Neuronal stem cell (in vitro differentiated cells): ENCODE results near the gene RBM6.
"Not testable (repeated sequence)": the region's sequence is repeated elsewhere in the genome, so short reads cannot be mapped to it uniquely, and the experiment has no call there.

ENCODE experiments used
- DNase-seq: peaks from one replicate; pipeline ENCODE4 v3.0.0-alpha.2; 2013; ENCODE audit warnings: low spot score
- H2AFZ ChIP-seq: one replicate; pipeline ENCODE4 v1.6.1; 2013; ENCODE audit warnings: mild to moderate bottlenecking, low read length, inconsistent platforms
- H2AK5ac ChIP-seq: 2 replicates; pipeline ENCODE4 v1.6.1; 2013; ENCODE audit warnings: low read depth, mild to moderate bottlenecking, inconsistent platforms, low read length, moderate library complexity, mixed read lengths
- H2BK120ac ChIP-seq: 2 replicates; pipeline ENCODE4 v1.6.1; 2013; ENCODE audit warnings: low read depth, mild to moderate bottlenecking, inconsistent platforms, low read length, moderate library complexity, mixed read lengths
- H2BK12ac ChIP-seq: one replicate; pipeline ENCODE4 v1.6.1; 2013; ENCODE audit warnings: low read length, inconsistent platforms
- H2BK15ac ChIP-seq: 2 replicates; pipeline ENCODE4 v1.6.1; 2013; ENCODE audit warnings: mild to moderate bottlenecking, low read length, inconsistent platforms, mixed read lengths
- H2BK5ac ChIP-seq: one replicate; pipeline ENCODE4 v1.6.1; 2013; ENCODE audit warnings: inconsistent platforms, mild to moderate bottlenecking, low read length, moderate library complexity
- H3K14ac ChIP-seq: one replicate; pipeline ENCODE4 v1.6.1; 2013; ENCODE audit warnings: low read length, inconsistent platforms
- H3K18ac ChIP-seq: 2 replicates; pipeline ENCODE4 v1.6.1; 2013; ENCODE audit warnings: low read length, inconsistent platforms
- H3K23ac ChIP-seq: 2 replicates; pipeline ENCODE4 v1.6.1; 2013; ENCODE audit warnings: low read depth, mild to moderate bottlenecking, mixed read lengths, low read length, inconsistent platforms; ENCODE audit not compliant: poor library complexity
- H3K27ac ChIP-seq: replicated peaks from 3 replicates; pipeline ENCODE4 v1.5.1; 2013; ENCODE audit warnings: low read length, inconsistent platforms
- H3K27me3 ChIP-seq, 3 experiments: 2 replicates each; pipeline ENCODE4 v1.6.1; 2013; ENCODE audit warnings: low read length in 3 of 3, mild to moderate bottlenecking in 2 of 3, inconsistent platforms in 1 of 3, low read depth in 1 of 3, mixed read lengths in 1 of 3, moderate library complexity in 1 of 3; ENCODE audit not compliant: control insufficient read depth in 3 of 3, insufficient read depth in 3 of 3
- H3K36me3 ChIP-seq, 2 donors: replicated peaks in 1 of 2; 2 replicates each; pipeline ENCODE4 v1.6.1; 2013; ENCODE audit warnings: low read length in 2 of 2; ENCODE audit not compliant: control insufficient read depth in 2 of 2, insufficient read depth in 2 of 2
- H3K4ac ChIP-seq: 2 replicates; pipeline ENCODE4 v1.6.1; 2013; ENCODE audit warnings: inconsistent platforms, mild to moderate bottlenecking, low read length, moderate library complexity
- H3K4me1 ChIP-seq, 2 donors: 1 replicate in 1 of 2; 2 replicates in 1 of 2; pipeline ENCODE4 v1.6.1; 2013; ENCODE audit warnings: low read length in 2 of 2, low read depth in 1 of 2; ENCODE audit not compliant: control insufficient read depth in 2 of 2, insufficient read depth in 1 of 2
- H3K4me2 ChIP-seq: one replicate; pipeline ENCODE4 v1.6.1; 2013; ENCODE audit warnings: mild to moderate bottlenecking, low read length, inconsistent platforms; ENCODE audit not compliant: insufficient read depth, poor library complexity, severe bottlenecking
- H3K4me3 ChIP-seq, 2 donors: 2 replicates each; pipeline ENCODE4 v1.5.1; 2013; ENCODE audit warnings: low read length in 2 of 2, mild to moderate bottlenecking in 2 of 2, inconsistent platforms in 1 of 2, moderate library complexity in 1 of 2
- H3K79me1 ChIP-seq: one replicate; pipeline ENCODE4 v1.6.1; 2013; ENCODE audit warnings: low read depth, mild to moderate bottlenecking, inconsistent platforms, low read length, moderate library complexity
- H3K9ac ChIP-seq: one replicate; pipeline ENCODE4 v1.6.1; 2013; ENCODE audit warnings: mild to moderate bottlenecking, low read depth, low read length, inconsistent platforms; ENCODE audit not compliant: poor library complexity
- H3K9me3 ChIP-seq, 2 donors: replicated peaks in 1 of 2; 2 replicates each; pipeline versions ENCODE3 to v1.6.1; 2013; ENCODE audit warnings: low read length in 2 of 2, mild to moderate bottlenecking in 2 of 2, inconsistent platforms in 1 of 2, low read depth in 1 of 2, mixed read lengths in 1 of 2, moderate library complexity in 1 of 2; ENCODE audit not compliant: control insufficient read depth in 2 of 2, insufficient read depth in 1 of 2
- H4K8ac ChIP-seq: one replicate; pipeline ENCODE4 v1.6.1; 2013; ENCODE audit warnings: low read depth, mild to moderate bottlenecking, inconsistent platforms, low read length, moderate library complexity
- H4K91ac ChIP-seq: one replicate; pipeline ENCODE4 v1.6.1; 2013; ENCODE audit warnings: low read length, low read depth, mild to moderate bottlenecking, inconsistent platforms; ENCODE audit not compliant: poor library complexity
- WGBS, 2 donors: extraction: QIAGEN DNeasy Blood & Tissue Kit; methylation state at CpG; one replicate each; pipeline ENCODE4 v1.1.7; 2013; ENCODE audit warnings: missing lambda C conversion rate in 2 of 2, mixed read lengths in 1 of 2; ENCODE audit not compliant: insufficient read length in 2 of 2, insufficient replicate concordance in 1 of 2; ENCODE audit errors: extremely low coverage in 2 of 2; 5-methylcytosine and 5-hydroxymethylcytosine counted together

The RBM6 gene

DNA sequence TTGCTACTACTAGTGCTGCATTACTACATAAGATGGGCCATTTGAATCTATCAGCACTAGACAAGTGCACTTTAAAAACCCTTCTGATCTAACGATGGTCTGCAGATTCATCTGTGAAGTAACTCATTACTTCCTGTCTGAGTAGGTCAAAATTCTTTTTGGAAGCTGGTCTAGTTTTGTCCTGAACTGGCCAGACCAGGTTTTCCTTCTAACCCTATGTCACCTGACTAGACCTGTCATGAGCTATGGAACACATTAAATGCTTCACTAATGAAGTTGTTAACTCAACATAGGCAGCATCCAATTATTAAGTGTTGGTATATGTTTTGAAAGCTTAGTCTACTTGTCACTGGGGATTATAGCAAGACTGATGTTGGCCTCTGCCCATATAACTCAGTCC lies 138.7 kb downstream of the RBM6 start:
- H2BK15ac ChIP-seq = no peak overlapping the region
- no peak overlapping the region for H2BK120ac ChIP-seq
- no peak for DNase-seq
- H3K23ac ChIP-seq = no peak overlapping the region
- no peak overlapping the region for H4K8ac ChIP-seq
- no peak overlapping the region for H3K27ac ChIP-seq
- H3K79me1 ChIP-seq = no peaks in the 10 kb centered on the region
- no peak overlapping the region for H2AFZ ChIP-seq
- H2BK12ac ChIP-seq = no peak overlapping the region
- H3K4me2 ChIP-seq = no peak overlapping the region
- no peak overlapping the region for H3K4ac ChIP-seq
- H3K18ac ChIP-seq = no peak overlapping the region
- H3K14ac ChIP-seq = no peak overlapping the region
- no peaks in the 10 kb centered on the region for H3K4me1 ChIP-seq
- H2BK5ac ChIP-seq = no peak overlapping the region
- H3K4me3 ChIP-seq = no peak overlapping the region
- no peak overlapping the region for H3K9ac ChIP-seq
- WGBS, 2 donors = no CpG with 5 or more reads among the region's 1 CpG
- no peak overlapping the region for H2AK5ac ChIP-seq
- no peaks in the 10 kb centered on the region for H3K27me3 ChIP-seq
- no peak overlapping the region for H4K91ac ChIP-seq
- H3K9me3 ChIP-seq = no peaks in the 10 kb centered on the region
- H3K36me3 ChIP-seq = peaks cover 6 to 42% of the 10 kb centered on the region in 2 donors

DNA sequence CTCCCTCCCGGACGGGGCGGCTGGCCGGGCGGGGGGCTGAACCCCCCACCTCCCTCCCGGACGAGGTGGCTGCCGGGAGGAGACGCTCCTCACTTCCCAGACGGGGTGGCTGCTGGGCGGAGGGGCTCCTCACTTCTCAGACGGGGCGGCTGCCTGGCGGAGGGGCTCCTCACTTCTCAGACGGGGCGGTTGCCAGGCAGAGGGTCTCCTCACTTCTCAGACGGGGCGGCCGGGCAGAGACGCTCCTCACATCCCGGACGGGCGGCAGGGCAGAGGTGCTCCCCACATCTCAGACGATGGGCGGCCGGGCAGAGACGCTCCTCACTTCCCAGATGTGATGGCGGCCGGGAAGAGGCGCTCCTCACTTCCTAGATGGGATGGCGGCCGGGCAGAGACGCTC lies 145.0 kb downstream of the RBM6 start:
- H3K36me3 ChIP-seq, H2AFZ ChIP-seq, H2AK5ac ChIP-seq, H3K4me3 ChIP-seq, H3K27ac ChIP-seq, H4K91ac ChIP-seq, H3K4me2 ChIP-seq, H2BK12ac ChIP-seq, H2BK120ac ChIP-seq, H4K8ac ChIP-seq, H3K4ac ChIP-seq, H3K9me3 ChIP-seq, H3K23ac ChIP-seq, H2BK15ac ChIP-seq, H3K27me3 ChIP-seq, DNase-seq, H3K14ac ChIP-seq, H3K79me1 ChIP-seq, H3K9ac ChIP-seq, H2BK5ac ChIP-seq, H3K18ac ChIP-seq, H3K4me1 ChIP-seq: not testable (repeated sequence)
- WGBS, 2 donors = no CpG with 5 or more reads among the region's 33 CpGs

DNA sequence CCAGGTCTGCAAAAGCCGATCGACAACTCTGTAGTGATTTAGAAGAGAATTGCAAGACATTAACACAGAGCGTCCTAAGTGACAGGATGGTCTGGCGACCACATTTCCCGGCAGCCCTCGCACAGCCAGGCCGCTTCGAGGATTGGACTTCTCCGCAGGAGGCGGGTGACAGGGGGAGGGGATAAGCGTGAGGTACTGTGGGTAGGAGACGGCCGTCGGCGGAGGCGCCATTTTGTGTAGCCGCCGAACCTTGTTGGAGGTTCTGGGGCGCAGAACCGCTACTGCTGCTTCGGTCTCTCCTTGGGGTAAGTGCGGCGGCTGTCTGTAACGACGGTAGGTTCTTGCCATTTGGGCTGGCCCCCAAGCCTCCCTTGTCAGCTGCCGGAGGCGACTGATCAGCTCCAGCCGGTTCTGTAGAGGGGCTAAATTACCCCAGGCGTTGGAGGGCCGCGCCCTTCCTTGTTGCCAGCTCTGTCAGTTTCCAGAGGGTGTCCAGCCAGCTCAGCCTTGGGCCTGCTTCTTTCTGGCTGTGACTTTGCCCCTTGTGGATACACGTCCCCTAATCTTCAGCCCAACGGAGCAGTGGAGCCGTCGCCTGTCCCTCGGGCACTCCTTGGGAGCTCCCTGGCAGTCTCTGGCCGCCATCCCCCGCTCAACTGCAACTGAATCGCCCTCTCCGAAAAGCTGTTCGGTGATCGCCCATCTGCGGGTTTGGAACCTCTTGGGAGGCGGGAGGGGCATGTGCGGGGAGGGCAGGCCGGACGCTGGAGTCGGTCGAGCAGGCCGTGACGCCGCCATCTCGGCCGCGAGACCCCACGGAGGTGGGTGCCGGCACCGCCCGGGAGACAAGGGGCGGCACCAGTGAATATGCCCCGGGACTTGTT lies 149.0 kb downstream of the RBM6 start, which contains the start of gene RBM5:
Gene RBM5 (plus strand): TSS at position 195 of the 884 bp plus-strand sequence. CDS start 1,516 bp downstream, outside the sequence.
- H3K9me3 ChIP-seq = peaks cover 0 to 2% of the 10 kb centered on the region in 2 donors
- H3K36me3 ChIP-seq = peaks cover 15 to 42% of the 10 kb centered on the region in 2 donors
- H4K8ac ChIP-seq = peak within 1 kb of the TSS; percentile 94
- peak within 1 kb of the TSS; percentile 8 for H3K4ac ChIP-seq
- H3K9ac ChIP-seq = peak within 1 kb of the TSS; percentile 96
- no peaks in the 10 kb centered on the region for H3K27me3 ChIP-seq
- peaks cover 5% of the 10 kb centered on the region for H3K79me1 ChIP-seq
- H3K4me2 ChIP-seq = peak within 1 kb of the TSS; percentile 43
- H2BK15ac ChIP-seq = peak within 1 kb of the TSS; percentile 89
- H3K4me1 ChIP-seq = peaks cover 0 to 10% of the 10 kb centered on the region in 2 donors
- H2BK12ac ChIP-seq = no peak within 1 kb of the TSS
- peak within 1 kb of the TSS; percentile 23 for H3K27ac ChIP-seq
- peak within 1 kb of the TSS; percentile 87 for H3K14ac ChIP-seq
- H2BK5ac ChIP-seq = peak within 1 kb of the TSS; percentile 98
- H3K23ac ChIP-seq = peak within 1 kb of the TSS; percentile 76
- peak within 1 kb of the TSS; percentile 91 for H2BK120ac ChIP-seq
- no CpG with 5 or more reads among the region's 61 CpGs for whole genome bisulfite sequencing, 2 donors
- no peak within 1 kb of the TSS for H4K91ac ChIP-seq
- DNase-seq = peak; percentile 73
- H2AK5ac ChIP-seq = peak within 1 kb of the TSS; percentile 95
- H3K4me3 ChIP-seq = peak within 1 kb of the TSS; percentile 78 to 90
- peak within 1 kb of the TSS; percentile 96 for H3K18ac ChIP-seq
- H2AFZ ChIP-seq = peak within 1 kb of the TSS; percentile 83

DNA sequence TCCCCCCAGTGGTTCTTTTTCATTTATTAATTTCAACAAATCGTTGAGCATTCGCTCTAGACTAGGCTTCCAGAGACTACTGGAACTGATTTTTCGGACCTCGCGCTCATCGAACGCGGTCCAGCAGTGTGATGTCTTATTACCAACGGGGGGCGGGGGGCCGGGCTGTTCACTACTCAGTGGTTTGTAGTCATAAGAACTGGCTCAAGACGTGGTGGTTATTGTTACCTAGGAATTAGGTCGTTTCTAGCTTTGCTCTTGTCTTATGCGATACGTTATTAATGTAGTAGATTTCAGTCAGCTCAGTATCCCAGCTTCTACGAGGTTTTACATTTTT lies 149.6 kb downstream of the RBM6 start:
- Histone ChIP-seq H2BK5ac (peak overlapping the region; percentile 98), H3K23ac (no peak overlapping the region), H3K36me3 (peaks cover 18 to 47% of the 10 kb centered on the region in 2 donors), H2BK120ac (no peak overlapping the region), H2AFZ (peak overlapping the region; percentile 76), H3K9ac (no peak overlapping the region), H3K18ac (no peak overlapping the region), H3K27ac (no peak overlapping the region), H2BK15ac (no peak overlapping the region), H3K4me1 (peaks cover 0 to 10% of the 10 kb centered on the region in 2 donors), H3K4me2 (peak overlapping the region; percentile 43), H2AK5ac (peak overlapping the region; percentile 95), H3K27me3 (no peaks in the 10 kb centered on the region), H3K9me3 (peaks cover 0 to 2% of the 10 kb centered on the region in 2 donors), H3K79me1 (peaks cover 5% of the 10 kb centered on the region), H2BK12ac (no peak overlapping the region), H3K4ac (no peak overlapping the region), H4K8ac (no peak overlapping the region), H3K4me3 (peak overlapping the region; percentile 78 to 90), H4K91ac (no peak overlapping the region), H3K14ac (no peak overlapping the region)
- no CpG with 5 or more reads among the region's 16 CpGs for WGBS, 2 donors
- no peak for DNase-seq
